Femur (tissue), 1 donor: Measurements from ENCODE around the gene PDE4C.

Source experiments
- DNase-seq: peaks from one replicate; pipeline ENCODE4 v3.0.0-alpha.2; 2017

PDE4C gene

DNA sequence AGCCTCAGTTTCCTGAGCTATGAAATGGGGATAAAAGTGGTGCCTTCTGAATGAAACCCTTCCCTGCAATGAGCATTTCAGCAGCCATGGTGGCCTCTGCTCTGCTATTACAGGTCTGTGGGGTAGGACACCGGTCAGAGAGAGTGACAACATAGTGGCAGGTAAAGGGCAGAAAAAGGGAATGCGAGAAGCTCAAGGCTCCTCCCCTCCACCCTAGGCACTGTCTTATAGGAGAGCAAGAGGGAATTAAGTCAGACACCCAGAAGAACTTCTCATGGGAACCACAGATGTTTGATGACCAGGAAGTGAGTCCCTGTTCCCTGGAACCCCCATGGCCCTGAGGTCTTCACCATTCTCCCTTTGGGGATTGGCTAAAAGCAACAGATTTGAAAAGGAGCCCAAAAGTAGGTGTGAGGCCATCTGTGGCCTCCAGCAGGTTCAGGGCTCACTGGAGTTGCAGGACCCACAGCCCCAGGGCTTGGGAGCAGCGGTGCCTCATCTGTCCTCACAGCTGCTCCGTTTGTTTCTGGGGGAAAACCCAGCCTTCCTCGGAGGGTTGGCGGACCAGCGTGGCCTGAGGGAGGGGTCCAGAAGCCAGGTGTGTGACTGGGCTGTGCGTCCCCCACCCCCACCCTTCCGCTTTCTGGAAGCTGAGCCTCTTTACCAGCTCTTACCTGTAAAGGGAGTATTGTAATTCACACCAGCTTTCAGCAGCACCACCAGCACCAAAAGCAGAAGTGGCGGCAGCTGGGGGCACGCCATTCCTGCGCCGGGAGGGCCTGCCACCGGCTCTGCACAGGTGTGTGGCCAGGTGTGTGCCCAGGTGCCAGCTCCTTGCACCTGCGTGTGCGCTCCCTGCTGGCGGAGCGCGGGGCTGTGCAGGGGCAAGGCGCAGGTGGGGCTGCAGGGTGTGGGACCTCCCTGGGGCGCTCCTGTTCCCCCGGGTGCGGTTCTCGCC lies 28.6 kb upstream of the PDE4C start:
- peak; percentile 19 for DNase-seq

DNA sequence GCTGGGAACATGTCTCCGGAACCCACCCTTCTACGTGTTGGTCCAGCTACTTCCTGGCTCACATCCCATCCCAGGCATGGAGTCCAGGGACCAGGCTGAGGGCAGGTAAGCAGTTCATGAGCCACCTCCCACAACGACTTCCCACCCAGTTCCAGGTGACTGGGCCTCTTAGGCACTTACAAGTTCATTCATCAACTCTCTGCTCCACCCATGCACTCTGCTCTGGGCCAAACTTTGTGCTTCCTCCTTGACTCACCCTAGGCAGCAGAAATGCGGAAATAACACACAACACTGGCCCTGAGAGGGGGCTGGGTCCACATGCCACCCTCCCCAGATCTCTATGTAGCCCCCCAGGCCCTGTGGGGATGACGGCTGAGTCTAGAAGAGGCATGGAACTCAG lies 27.5 kb upstream of the PDE4C start:
- DNase-seq = no peak

DNA sequence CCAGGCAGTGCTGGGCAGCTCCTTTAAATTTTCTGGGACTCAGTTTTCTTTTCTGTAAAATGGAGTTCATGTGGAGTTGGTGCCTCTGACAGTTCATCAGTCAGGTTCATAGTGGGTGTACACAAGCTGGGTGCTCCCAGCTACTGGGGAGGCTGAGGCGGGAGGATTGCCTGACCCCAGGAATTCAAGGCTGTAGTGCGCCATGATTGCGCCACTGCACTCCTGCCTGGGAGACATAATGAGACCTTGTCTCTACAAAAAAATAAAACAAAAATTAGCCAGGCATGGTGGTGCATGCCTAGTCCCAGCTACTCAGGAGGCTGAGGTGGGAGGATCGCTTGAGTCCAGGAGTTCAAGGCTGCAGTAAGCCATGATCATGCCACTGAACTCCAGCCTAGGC lies 26.9 kb upstream of the PDE4C start:
- DNase-seq = no peak

DNA sequence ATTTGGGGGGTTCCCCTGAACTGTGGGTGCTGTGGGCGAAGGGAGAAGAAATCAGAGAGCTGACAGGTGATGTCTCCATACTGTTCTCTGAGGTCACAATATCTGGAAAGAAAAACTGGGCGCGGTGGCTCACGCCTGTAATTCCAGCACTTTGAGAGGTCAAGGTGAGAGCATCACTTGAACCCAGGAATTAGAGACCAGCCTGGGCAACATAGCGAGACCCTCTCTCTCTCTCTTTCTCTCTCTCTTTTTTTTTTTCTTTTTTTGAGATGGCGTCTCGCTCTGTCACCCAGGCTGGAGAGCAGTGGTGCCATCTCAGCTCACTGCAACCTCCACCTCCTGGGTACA lies 26.1 kb upstream of the PDE4C start:
- no peak for DNase-seq

DNA sequence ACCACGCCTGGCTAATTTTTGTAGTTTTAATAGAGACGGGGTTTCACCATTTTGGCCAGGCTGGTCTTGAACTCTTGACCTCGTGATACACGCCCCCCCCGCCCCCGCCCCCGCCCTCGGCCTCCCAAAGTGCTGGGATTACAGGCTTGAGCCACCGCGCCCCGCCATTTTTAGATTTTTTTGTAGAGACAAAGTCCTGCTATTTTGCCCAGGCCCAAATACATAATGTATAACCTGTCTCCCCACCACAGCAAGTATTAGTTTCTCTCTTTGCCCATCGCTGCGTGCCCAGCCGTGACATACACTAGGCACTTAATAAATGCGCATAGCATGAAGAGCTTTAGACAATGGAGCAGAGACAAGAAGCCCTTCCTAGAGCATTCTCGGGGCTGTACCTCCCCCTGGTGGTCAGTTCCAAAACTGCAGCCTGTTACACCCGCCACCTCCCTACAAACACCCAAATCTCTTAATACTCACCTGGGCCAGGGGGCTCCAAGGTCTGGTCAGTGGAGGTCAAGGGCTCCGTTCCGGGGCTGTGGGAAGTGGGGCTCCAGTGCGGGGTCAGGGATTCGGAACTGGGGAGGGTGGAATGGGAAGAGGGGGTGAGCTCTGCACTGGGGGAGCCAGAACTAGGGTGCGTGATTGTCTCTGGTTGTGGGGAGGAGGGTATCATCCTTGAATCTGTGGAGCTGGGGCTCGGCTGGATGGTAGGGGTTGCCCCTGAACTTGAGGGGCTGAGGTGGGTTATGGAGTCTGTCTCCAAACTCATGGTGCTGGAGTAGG lies 25.5 kb upstream of the PDE4C start:
- peak; percentile 82 for DNase-seq

DNA sequence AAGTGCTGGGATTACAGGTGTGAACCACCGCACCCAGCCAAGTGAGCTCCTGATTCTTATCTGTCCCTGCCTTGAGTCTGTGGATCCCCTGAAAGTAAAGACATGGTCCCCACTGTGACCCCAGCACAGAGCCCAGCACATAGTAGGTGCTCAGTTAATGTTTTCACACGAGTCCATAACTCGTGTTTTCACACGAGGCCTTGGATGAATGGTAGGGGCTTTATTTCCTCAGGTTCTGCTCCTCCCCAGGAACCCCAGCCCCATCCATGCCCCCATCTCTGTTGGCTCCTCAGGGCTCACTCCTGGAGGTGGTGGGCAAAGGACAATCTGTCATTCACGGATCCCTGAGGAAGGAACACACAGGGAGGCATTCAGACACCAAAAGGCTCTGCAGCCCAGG lies 23.6 kb upstream of the PDE4C start:
- no peak for DNase-seq

DNA sequence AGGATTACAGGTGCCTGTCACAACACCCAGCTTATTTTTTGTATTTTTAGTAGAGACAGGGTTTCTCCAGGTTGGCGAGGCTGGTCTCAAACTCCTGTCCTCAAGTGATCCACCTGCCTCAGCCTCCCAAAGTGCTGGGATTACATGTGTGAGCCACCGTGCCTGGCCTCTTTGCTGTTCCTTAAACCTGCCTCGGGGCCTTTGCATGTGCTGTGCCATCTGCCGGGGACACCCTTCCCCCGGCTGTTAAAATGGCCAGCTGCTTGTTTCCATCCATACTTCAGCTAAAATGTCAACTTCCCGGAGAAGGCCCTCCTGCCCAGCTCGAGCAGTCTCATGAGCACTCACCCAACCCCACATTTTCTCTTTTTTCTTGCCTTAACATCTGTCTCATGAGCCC lies 19.1 kb upstream of the PDE4C start:
- DNase-seq = no peak

DNA sequence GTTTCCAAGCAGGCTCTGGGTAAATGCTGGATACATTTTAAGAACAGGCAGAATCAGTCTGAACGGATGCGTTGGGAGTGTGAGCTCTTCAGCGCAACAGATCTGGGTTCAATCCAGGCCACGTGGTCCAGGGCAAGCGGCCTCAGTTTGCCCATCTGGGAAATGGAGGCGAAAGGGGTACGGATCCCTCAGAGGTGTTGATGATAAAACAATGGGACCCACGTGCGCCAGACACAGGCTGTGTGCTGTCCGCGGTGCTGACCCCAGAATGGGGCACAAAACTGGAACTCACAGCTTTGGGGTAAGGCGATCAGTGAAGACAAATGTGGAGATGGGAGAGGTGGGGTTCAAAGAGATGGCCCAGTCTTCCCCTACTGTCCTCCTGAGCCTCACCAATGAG lies 13.1 kb upstream of the PDE4C start:
- DNase-seq = no peak

DNA sequence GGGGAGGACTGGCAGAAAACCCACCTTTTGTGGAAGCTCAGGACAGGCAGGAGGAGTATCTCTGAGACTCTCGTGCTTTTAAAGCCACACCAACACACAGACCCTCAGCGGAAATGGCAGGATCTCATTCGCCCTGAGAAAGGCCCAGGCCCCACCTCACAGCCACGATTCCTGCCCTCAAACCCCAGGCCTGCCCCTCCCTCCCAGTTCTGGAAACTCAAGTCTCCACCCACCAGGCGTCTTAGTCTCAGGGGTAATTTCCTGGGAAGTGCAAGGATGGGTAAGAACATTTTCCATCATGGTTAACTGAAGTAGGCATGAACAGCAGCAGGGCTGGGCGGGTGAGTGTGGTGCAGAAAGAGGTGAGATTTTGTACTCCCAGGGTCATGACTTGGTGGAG lies 8.0 kb upstream of the PDE4C start:
- no peak for DNase-seq

DNA sequence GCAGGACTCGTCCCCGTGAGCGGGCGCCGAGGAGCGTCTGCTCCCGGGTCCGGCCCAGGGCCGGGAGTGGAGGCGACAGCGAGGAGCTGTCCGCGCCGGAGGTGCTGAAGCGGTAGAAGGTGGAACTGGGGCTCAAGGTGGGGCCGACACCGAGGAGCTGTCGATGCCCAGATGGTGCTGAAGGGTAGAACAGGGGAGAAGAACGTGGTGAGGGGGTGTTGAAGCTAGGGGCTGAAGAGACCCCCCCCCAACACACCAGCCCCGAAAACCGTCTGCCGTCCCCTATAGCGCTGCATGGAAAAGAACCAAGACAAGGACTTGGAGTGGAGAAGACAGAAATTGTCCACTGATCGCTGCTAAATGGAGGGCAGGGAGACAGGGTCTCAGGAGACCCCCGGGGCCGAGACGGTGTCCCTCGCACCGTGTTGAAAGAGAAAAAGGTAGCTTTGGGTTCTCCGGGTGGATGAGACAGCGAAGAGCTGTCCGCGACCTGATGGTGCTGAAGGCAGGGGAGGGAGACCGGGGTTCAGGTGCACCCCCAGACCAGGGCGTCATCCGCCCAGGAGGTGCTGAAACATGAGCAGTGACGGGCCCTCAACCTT lies 7.1 kb upstream of the PDE4C start:
- DNase-seq = peak; percentile 58

DNA sequence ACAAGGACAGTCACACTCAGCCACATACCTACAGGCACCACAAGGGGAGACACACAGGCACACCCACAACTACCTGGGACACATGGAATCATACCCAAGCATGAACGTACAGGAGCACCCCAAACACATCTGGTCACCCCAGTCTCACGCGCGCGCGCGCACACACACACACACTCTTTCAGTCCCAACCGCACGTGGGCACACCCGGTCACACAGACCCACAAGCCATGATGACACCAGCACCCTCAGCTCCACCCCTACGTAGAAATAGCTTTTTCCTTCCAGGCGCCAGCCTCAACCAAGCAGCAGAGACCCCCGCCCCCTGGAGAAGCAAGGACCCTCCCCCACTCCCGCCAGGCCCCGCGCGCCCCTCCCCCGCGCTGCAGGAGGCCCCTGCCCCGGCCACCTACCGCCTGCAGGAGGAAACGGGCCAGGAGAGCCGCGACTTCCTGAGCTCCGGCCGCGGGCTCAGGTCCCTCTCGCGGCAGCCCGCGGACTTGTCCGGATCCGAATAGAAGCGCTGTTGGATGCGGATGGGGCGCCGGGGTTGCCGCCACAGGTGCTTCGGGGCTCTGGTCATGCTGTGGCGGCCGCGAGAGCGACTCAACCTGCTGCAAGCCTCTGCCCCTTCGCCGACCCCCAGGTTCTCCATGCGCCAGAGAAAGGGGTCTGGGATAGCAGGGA lies 6.4 kb upstream of the PDE4C start:
- DNase-seq = no peak

DNA sequence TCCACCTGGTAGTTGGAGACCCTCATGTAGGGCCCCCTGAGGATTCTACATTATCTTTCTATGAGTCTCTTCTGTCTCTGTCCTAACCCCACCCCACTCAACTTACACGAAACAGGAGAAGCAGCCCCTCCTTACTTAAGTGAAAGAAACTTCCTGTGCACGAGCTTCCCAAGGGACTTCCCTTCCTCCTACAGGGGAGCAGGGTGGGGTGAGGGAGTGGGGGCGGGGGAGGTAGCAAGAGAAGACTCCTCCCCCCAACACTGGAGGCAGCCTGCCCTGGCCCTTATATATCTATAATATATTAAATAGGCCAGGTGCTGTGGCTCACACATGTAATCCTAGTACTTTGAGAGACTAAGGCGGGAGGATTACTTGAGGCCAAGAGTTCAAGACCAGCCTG lies 5.5 kb upstream of the PDE4C start:
- no peak for DNase-seq

DNA sequence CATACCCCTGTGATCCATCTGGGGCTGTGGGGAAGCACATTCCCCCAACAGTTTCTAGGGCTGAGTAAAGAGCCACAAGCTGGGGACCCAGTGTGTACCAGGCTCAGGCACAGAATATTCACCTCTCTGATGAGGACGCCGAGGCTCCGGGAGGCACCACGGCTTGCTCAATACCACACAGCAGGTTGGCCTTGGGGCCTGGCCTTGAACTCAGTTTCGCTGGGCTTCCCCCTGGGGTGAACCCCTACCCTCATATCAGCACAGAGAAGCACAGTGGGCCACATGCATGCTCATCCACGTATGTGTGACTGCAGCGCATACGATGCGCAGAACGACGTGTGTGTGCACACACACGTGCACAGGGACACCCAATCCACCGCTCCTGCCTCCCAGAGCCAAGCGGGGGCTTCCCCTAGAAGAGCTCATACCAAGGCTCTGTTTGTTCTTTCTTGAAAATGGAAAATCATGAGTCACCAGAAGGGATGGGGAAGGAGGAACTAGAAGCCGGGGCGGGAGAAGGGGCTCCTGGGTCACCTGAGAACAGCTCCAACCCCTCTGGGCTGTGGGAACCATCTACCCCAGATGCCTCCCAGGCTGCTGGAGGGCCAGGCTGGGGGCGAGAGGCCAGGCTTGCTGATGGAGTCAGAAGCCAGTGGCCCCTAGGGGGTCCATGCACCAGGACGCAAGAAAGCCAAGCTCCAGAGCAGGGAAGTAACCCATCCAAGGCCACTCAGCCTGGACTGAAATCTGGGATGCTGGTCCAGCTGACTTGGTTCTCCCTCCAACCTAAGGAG lies 4.9 kb upstream of the PDE4C start:
- DNase-seq = no peak

DNA sequence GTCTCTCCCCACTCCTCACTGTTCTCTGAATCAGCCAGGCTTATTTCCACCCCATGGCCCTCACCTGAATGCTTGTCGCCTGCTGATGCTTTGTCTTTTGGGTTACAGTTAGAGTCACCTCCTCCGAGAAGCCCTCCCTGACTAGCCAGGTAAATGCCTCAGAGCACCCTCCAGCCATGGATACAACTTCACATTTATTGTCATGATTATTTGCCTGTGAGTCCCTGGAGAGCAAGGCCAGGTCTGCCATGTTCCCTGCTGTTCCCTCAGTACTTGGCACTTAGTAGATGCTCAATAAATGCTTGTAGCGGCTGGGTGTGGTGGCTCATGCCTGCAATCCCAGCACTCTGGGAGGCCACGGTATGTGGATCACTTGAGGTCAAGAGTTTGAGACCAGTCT lies 3.7 kb upstream of the PDE4C start:
- DNase-seq = no peak

DNA sequence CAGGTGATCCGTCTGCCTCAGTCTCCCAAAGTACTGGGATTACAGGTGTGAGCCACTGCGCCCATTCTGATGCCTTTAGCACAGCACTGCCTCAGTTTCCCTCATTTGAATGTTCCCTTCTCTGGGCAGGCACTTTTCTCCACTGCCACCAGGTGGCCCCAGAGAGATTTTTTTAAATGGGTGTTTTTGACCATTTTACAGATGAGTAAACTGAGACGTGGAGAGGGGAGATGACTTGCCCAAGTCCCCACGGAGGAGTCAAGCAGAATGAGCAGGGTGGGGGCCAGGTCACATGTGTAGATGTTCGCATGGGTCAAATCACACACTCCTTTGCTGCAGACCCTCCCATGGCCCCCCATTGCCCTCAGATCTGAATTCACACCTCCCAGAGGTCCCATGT lies 3.2 kb upstream of the PDE4C start:
- no peak for DNase-seq

DNA sequence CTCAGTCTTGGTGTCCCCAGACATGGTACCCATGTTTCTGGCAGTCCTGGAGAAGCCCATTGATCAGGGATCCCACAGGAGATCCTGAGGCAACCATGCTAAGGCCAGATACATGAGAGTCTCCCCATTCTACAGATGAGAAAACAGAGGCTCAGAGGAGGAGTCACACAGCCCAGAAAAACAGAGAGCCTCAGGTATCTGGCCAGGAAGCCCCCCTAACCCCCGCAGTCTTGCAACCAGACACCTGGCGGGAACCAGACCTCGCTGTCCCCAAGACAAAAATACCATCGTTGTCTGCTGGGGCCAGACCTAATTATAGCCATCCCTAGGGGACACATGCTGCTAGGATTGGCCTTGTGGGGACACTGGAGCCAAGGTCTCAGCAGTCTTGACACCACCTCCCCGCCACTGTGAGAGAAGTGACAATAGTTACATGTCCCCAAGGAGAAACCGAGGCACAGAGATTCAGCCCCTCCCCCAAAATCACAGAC lies 1.6 kb upstream of the PDE4C start:
- DNase-seq = no peak

DNA sequence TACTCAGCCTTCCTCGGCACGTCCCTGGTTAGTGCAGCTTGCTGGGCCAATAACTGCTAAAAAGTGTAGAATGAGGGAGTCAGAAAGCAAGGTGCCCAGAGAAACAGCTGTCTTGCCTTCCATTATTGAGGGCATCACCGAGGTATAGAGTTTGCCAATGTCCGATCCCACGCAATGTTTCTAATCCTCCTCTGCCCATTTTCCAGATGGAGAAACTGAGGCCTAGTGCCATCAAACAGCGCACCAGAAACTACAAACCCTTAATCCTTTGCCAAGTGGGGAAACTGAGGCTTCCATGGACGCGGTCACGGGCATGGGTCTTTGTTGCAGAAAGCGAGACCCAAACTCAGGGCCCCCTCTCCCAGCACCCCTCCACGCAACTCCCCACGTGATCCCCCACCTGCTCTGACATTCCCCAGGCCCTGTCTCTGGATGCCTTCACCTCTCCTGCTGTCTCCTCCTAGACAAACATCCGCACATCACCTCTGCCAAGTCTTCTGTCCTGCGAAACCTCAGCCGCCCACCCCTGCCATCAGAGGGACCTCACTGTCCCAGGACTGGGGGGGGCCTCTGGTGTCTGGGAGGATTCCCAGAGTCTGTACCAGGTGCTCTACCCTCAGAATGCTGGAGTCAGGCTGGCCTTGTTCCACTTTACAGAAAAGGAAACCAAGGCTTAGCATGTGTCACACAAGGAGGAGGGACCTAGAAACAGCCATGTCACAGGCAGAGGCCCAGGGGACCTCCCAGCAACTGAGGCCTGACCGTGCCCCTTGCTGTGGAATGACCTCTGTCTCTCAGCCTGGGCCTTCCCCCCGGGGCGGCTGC lies 930 bp upstream of the PDE4C start:
- DNase-seq = no peak

DNA sequence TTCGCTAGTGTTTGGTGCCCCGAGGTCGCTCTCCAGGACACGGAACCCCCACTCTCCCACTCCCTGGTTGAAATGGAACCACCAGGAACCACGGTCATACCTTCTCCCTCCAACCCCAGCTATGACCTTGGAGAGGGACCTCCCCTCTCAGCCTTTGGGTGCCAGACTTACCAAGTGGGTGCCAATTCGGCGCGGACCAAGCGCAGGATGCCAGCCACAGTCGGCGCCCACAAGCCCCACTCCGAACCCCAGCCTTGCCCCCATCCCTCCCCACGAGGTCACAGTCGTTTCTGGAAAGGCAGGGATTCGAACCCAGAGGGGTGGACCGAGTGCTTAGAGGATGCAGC lies 910 bp downstream of the PDE4C start:
- no peak for DNase-seq

DNA sequence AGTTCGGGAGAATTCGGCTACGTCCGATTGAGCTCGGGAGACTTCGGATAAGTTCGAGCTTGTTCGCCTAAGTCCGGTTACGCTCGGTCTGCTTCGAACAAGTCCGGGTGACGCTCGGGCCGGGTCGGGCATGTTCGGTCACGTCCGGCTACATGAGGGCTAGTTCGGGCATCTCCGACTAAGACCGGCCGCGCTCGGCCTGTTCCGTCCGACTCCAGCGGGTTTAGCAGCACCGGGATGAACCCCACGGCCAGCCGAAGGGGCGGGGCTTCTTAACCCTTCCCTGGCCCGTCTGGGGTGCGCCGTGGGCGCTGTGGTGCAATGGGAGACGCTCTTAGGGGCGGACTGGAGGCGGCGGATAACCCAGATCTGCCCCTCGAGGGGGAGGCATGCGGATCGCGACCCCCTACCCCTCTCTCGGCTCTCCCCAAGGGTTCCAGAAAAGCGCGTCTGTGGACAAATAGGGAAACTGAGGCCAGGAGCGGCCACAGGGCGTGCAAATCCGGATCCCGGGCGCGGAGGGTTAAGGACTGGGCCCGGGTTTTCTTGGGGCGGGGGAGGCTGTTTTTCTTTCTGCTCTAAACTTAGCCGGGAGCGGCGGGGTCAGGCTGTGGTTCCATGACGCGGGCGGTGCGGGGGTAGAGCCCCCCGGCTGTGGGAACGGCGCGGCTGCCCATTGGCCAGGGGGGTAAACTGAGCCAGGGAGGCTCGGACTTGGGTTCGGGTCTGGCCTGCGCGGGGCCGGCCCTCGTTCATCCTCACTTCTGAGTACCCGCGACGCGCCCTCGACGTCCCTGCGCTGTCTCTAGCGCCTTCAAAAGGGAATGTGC lies 1.5 kb downstream of the PDE4C start:
- DNase-seq = peak; percentile 98

DNA sequence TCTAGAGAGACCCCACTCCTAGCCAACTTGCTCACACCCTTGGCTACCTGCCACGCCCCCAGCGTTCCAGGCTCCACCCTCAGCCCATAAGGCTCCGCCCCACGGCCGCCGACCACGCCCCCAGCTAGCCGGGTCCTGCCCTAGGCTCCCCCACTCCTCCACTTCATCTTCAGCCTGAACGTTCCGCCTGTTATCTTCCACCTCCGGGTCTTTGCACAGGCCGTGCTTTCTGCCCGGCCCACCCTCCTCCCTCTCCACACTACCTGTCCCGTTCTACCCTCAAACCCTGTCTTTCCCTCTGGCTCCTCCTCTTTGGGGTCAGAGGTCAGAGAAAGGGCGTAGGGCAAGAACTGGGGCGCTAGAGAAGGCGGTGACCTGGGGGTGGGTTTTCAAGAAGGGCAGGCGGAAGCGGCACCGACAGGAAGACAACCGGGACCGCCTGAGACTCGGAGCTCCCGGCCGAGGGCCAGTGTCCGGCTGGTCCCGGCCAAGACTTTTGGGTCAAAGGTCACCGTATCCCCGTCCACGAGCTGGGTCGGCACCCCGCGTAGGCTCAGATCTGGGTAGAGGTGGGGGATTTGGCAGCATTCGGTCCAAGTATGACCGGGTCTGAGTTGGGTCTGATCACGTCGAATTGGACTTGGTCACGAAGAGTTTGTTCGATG lies 2.2 kb downstream of the PDE4C start:
- peak; percentile 49 for DNase-seq
